ENCODE measurements around the gene WDR33. TPM values are rescaled to one million over a fixed set of nuclear protein-coding genes. Genes with fewer than 3 reads are reported as not detected.

The WDR33 gene
- total and polyA plus RNA-seq, 4 donors: 8.2 to 37.5 (median 22.4) TPM

DNA sequence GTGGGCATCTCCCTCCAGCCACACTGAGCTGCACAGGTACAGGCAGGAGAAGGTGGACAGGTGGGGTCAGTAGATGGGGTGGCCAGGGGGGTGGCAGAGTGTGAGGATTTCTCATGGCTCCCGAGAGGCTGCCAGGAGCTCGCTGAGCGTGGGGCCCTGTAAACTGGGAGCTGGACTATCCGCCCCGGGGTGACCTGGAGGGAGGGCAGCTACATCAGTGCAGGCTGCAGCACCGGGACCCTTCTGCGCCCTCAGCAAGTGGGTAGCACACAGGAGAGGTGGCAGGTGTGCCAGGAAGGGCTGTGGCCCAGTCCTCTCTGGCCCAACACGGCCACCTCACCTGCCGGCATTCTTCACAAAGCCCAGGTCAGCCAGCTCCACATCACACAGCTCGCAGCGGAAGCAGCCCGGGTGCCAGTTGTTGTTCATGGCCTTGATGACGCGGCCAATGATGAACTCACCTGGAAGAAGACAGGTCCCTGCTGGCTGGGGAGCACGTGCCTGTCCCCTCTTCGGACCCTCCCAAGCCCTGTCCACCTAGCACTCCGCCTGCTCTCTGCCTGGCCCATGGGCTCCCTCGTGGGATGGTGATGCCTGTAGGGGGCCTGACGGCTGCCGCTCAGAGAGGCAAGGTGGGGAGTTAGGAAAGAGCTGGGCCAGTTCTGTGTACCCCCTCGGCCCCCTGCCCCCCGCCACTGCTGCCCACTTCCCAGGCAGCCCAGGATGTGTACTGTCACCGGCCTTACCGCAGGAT, 156.7 kb downstream of the WDR33 start:
- no peak overlapping the region for H3K4me3 ChIP-seq (ENCODE audit: low read depth in 1 of 3, low read length in 3 of 3)
- peaks cover 0 to 14% (median 1%) of the 10 kb centered on the region in 4 donors for H3K36me3 ChIP-seq (ENCODE audit: control insufficient read depth in 4 of 4, insufficient read depth in 3 of 4, low read depth in 1 of 4, low read length in 3 of 4)
- TF ChIP-seq, protein P1, sequence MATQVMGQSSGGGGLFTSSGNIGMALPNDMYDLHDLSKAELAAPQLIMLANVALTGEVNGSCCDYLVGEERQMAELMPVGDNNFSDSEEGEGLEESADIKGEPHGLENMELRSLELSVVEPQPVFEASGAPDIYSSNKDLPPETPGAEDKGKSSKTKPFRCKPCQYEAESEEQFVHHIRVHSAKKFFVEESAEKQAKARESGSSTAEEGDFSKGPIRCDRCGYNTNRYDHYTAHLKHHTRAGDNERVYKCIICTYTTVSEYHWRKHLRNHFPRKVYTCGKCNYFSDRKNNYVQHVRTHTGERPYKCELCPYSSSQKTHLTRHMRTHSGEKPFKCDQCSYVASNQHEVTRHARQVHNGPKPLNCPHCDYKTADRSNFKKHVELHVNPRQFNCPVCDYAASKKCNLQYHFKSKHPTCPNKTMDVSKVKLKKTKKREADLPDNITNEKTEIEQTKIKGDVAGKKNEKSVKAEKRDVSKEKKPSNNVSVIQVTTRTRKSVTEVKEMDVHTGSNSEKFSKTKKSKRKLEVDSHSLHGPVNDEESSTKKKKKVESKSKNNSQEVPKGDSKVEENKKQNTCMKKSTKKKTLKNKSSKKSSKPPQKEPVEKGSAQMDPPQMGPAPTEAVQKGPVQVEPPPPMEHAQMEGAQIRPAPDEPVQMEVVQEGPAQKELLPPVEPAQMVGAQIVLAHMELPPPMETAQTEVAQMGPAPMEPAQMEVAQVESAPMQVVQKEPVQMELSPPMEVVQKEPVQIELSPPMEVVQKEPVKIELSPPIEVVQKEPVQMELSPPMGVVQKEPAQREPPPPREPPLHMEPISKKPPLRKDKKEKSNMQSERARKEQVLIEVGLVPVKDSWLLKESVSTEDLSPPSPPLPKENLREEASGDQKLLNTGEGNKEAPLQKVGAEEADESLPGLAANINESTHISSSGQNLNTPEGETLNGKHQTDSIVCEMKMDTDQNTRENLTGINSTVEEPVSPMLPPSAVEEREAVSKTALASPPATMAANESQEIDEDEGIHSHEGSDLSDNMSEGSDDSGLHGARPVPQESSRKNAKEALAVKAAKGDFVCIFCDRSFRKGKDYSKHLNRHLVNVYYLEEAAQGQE (IDR thresholded peaks at IDR 0.05): no peak
- TF ChIP-seq FOXA1 (IDR thresholded peaks at IDR 0.05) (no peak), RAD21 (IDR thresholded peaks at IDR 0.05) (no peak), SP1 (IDR thresholded peaks at IDR 0.05) (no peak), GABPA (IDR thresholded peaks at IDR 0.05 in 1 of 2, conservative IDR thresholded peaks at IDR 0.05 in 1 of 2) (no peak), HNF4G (IDR thresholded peaks at IDR 0.05) (no peak), JUND (IDR thresholded peaks at IDR 0.05) (no peak), RXRA (IDR thresholded peaks at IDR 0.05) (no peak), NR2F2 (IDR thresholded peaks at IDR 0.05) (no peak), FOXA2 (IDR thresholded peaks at IDR 0.05) (no peak), HNF4A (conservative IDR thresholded peaks at IDR 0.05) (no peak), YY1 (IDR thresholded peaks at IDR 0.05) (no peak), EGR1 (IDR thresholded peaks at IDR 0.05; ENCODE audit: low read depth in 2 of 2) (no peak), TAF1 (conservative IDR thresholded peaks at IDR 0.05) (no peak)
- TF ChIP-seq, protein P2, sequence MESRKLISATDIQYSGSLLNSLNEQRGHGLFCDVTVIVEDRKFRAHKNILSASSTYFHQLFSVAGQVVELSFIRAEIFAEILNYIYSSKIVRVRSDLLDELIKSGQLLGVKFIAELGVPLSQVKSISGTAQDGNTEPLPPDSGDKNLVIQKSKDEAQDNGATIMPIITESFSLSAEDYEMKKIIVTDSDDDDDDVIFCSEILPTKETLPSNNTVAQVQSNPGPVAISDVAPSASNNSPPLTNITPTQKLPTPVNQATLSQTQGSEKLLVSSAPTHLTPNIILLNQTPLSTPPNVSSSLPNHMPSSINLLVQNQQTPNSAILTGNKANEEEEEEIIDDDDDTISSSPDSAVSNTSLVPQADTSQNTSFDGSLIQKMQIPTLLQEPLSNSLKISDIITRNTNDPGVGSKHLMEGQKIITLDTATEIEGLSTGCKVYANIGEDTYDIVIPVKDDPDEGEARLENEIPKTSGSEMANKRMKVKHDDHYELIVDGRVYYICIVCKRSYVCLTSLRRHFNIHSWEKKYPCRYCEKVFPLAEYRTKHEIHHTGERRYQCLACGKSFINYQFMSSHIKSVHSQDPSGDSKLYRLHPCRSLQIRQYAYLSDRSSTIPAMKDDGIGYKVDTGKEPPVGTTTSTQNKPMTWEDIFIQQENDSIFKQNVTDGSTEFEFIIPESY (IDR thresholded peaks at IDR 0.05): no peak
- TF ChIP-seq, protein P3, sequence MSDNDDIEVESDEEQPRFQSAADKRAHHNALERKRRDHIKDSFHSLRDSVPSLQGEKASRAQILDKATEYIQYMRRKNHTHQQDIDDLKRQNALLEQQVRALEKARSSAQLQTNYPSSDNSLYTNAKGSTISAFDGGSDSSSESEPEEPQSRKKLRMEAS (IDR thresholded peaks at IDR 0.05): no peak
- TF ChIP-seq, protein P4, sequence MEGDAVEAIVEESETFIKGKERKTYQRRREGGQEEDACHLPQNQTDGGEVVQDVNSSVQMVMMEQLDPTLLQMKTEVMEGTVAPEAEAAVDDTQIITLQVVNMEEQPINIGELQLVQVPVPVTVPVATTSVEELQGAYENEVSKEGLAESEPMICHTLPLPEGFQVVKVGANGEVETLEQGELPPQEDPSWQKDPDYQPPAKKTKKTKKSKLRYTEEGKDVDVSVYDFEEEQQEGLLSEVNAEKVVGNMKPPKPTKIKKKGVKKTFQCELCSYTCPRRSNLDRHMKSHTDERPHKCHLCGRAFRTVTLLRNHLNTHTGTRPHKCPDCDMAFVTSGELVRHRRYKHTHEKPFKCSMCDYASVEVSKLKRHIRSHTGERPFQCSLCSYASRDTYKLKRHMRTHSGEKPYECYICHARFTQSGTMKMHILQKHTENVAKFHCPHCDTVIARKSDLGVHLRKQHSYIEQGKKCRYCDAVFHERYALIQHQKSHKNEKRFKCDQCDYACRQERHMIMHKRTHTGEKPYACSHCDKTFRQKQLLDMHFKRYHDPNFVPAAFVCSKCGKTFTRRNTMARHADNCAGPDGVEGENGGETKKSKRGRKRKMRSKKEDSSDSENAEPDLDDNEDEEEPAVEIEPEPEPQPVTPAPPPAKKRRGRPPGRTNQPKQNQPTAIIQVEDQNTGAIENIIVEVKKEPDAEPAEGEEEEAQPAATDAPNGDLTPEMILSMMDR (IDR thresholded peaks at IDR 0.05; ENCODE audit: low read depth, low read length, missing input control): no peak
- TF ChIP-seq, protein P5, sequence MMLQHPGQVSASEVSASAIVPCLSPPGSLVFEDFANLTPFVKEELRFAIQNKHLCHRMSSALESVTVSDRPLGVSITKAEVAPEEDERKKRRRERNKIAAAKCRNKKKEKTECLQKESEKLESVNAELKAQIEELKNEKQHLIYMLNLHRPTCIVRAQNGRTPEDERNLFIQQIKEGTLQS (IDR thresholded peaks at IDR 0.05): no peak
- no peak overlapping the region for H3K9ac ChIP-seq (ENCODE audit: low read depth in 1 of 2, low read length in 2 of 2)
- H3K9me3 ChIP-seq (ENCODE audit: control insufficient read depth in 4 of 4, low read length in 3 of 4): no peaks in the 10 kb centered on the region
- WGBS: 95% methylated on average over 24 of the region's 24 CpGs
- H3K27me3 ChIP-seq (ENCODE audit: control insufficient read depth in 4 of 4, insufficient read depth in 4 of 4, low read length in 3 of 4): no peaks in the 10 kb centered on the region
- DNase-seq (ENCODE audit: low spot score): no peak
- no peak overlapping the region for H3K27ac ChIP-seq (ENCODE audit: low read depth in 1 of 2, low read length in 2 of 2)
- peaks cover 2 to 9% (median 3%) of the 10 kb centered on the region in 4 donors for H3K4me1 ChIP-seq (ENCODE audit: control insufficient read depth in 4 of 4, insufficient read depth in 4 of 4, low read length in 3 of 4)

Data from liver (tissue), 9 donors.